Thyroid gland (tissue), 4 donors: ENCODE data around the gene UBE2B.

ENCODE experiments used
- CTCF ChIP-seq, 6 experiments: fragments of 200-600 bp in 3 of 6; fragments of 450-650 bp in 3 of 6; sonication (generic) in 3 of 6; IDR thresholded peaks; one replicate each; pipeline ENCODE4 v1.5.1; 2016 to 2019; ENCODE audit warnings: antibody characterized with exemption in 6 of 6, mild to moderate bottlenecking in 2 of 6, inconsistent platforms in 1 of 6, moderate library complexity in 1 of 6
- POLR2A ChIP-seq, 2 donors: fragments of 450-650 bp; IDR thresholded peaks; one replicate each; pipeline ENCODE4 v1.6.1; 2017; ENCODE audit warnings: antibody characterized with exemption in 2 of 2, mild to moderate bottlenecking in 2 of 2, moderate library complexity in 1 of 2

GRCh38 chr5:134430001-134430569 is 58.7 kb downstream of the UBE2B start:
- TF ChIP-seq CTCF (IDR thresholded peaks at IDR 0.05) (no peak), POLR2A (IDR thresholded peaks at IDR 0.05) (no peak)
